ELR (cell line): ENCODE results near the gene DNAH1.

Experiments used
- DNase-seq: peaks from one replicate; pipeline ENCODE4 v3.0.0-alpha.2; 2015; ENCODE audit warnings: low read depth

DNAH1 gene

GRCh38 chr3:52391096-52391495 lies 75.0 kb downstream of the DNAH1 start:
- no peak for DNase-seq

- no peak for DNase-seq
These were observed 76.3 kb downstream of the DNAH1 start for GRCh38 chr3:52392216-52392930.

GRCh38 chr3:52393131-52393807 lies 77.2 kb downstream of the DNAH1 start:
- DNase-seq, result no peak

DNA sequence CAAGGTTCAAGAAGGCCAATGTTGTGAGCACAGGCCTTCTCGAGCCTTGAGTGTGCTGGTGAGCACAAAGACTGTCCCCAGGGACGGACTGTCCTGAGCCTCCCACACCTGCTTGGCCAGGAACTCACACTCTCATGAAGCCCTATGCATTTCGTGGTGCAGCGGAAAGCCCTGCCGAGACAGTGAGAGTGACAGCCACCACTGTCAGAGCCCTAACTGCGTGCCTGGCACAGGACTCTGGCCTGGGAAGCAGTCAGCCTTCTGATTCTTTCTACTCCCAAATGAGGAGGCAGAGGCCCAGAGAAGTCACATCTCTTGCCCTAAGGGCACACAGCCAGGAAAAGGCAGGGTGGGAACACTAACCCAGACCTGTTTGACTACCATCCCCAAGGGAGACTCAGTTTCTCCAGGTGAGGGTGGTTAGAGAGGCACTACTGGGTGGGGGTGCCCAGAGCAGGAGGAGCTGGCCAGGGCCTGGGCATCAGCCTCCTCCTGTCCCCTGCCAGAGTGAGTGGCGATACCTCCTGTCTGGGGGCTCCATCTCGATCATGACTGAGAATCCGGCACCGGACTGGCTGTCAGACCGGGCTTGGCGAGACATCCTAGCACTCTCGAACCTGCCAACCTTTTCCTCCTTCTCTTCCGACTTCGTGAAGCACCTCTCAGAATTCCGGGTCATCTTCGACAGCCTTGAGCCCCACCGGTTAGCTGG lies 78.0 kb downstream of the DNAH1 start:
- DNase-seq, result no peak

GRCh38 chr3:52394751-52395502 lies 78.8 kb downstream of the DNAH1 start:
- DNase-seq, result no peak

DNA sequence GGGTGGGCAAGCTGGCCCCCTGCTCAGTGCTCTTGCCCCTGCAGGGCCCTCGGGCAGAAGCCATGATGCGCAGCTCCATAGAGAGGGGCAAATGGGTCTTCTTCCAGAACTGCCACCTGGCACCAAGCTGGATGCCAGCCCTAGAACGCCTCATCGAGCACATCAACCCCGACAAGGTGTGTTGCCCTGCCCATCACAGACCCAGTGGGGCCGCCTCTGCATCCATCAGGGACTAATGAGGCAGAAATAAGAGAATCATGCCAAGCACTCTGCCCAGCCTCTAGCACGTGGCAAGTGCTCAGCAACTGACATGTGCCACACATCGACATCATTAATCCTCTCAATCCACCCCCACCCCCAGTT lies 79.4 kb downstream of the DNAH1 start:
- DNase-seq, result no peak

DNA sequence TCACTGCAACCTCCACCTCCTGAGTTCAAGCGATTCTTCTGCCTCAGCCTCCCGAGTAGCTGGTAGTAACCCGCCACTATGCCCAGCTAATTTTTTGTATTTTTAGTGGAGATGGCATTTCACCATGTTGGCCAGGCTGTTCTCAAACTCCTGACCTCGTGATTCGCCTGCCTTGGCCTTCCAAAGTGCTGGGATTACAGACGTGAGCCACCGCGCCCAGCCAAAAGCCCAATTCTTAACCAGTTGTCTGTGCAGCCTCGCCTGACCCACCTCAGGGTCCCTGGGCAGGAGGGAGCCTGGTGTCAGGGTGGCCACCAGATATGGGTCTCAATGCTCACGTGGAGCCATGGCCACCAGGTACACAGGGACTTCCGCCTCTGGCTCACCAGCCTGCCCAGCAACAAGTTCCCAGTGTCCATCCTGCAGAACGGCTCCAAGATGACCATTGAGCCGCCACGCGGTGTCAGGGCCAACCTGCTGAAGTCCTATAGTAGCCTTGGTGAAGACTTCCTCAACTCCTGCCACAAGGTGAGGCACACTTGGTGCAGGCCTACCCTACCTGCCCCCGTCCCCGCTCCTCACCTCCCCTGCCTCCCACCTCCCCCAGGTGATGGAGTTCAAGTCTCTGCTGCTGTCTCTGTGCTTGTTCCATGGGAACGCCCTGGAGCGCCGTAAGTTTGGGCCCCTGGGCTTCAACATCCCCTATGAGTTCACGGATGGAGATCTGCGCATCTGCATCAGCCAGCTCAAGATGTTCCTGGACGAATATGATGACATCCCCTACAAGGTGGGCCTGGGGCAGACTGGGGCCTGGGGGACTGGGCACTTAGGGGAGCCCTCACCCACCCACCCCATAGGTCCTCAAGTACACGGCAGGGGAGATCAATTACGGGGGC lies 80.1 kb downstream of the DNAH1 start:
- no peak for DNase-seq

GRCh38 chr3:52396907-52397591 lies 80.9 kb downstream of the DNAH1 start:
- DNase-seq, result no peak

- DNase-seq, result no peak
These were observed 81.7 kb downstream of the DNAH1 start for GRCh38 chr3:52397676-52398399.

DNA sequence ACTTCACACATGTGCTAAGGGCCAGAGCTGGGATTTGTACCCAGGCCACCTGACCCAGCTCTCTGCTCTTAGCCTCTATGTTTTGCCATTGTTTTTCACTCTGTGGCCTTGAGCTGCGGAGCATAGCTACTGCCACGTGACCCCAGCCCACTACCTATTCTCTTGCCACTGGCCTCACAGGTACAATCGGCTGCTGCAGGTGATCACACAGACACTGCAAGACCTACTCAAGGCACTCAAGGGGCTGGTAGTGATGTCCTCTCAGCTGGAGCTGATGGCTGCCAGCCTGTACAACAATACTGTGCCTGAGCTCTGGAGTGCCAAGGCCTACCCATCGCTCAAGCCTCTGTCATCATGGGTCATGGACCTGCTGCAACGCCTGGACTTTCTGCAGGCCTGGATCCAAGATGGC lies 82.6 kb downstream of the DNAH1 start:
- DNase-seq, result no peak

- DNase-seq, result no peak
These were observed 83.0 kb downstream of the DNAH1 start for GRCh38 chr3:52399131-52399530.

- DNase-seq, result no peak
These were observed 83.5 kb downstream of the DNAH1 start for GRCh38 chr3:52399593-52399992.

GRCh38 chr3:52400275-52400793 lies 84.2 kb downstream of the DNAH1 start:
- no peak for DNase-seq

GRCh38 chr3:52401021-52401420 lies 84.9 kb downstream of the DNAH1 start:
- no peak for DNase-seq

DNA sequence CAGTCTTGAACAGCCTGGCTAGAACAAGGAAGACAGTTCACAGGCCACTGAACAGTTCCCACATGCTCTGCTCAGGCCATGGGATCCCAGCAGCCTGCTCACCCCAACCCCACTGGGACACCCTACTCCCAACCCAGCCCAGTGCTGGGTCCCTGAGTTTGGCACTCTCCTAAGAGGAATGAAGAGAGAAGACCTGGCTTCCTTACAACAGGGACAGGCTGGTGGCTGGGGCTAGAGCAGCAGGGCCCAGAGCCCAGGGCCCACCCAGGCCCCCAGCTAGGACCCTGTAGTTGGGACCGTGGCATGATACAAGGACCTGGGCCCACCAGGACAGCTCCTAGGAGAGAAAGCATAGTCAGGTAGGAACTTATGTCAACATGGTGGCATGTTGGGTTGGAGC lies 85.4 kb downstream of the DNAH1 start:
- DNase-seq, result no peak

GRCh38 chr3:52402101-52402521 lies 86.0 kb downstream of the DNAH1 start:
- DNase-seq, result no peak

DNA sequence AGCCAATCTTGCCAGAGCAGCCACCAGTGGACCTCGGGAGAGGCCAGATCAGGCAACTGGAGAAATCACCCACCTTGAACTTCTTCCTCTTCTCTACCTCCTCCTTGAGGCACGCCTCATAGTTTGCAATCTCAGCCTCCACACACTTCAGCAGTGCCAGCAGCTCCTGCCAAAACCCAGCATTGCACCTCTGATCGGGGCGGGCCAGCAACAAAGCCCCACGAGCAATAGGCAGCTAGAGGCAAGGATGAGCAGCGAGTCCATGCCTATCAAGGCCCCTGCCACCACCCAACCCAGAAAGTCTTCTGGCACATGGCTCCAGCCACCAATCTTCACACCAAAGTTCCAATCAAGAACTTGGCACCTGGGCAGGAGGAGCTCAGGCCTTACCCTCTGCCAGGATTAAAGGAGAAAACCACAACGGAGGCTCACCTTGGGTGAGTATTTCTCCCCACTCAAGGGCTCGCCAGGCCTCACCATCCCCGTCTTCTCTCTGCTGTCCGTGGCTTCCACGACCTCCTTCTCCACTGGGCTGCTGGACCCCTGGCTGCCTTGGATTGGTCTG lies 86.7 kb downstream of the DNAH1 start:
- no peak for DNase-seq

GRCh38 chr3:52403271-52403841 lies 87.2 kb downstream of the DNAH1 start:
- DNase-seq, result no peak

GRCh38 chr3:52403955-52404354 lies 87.8 kb downstream of the DNAH1 start:
- no peak for DNase-seq
